NCI-H187 (cell line): Measurements from ENCODE around the gene FABP3.

Source experiments
- DNase-seq, 2 experiments: peaks; one replicate each; lab custom pipeline; 2025; lab: John Stamatoyannopoulos, UW

The FABP3 gene

DNA sequence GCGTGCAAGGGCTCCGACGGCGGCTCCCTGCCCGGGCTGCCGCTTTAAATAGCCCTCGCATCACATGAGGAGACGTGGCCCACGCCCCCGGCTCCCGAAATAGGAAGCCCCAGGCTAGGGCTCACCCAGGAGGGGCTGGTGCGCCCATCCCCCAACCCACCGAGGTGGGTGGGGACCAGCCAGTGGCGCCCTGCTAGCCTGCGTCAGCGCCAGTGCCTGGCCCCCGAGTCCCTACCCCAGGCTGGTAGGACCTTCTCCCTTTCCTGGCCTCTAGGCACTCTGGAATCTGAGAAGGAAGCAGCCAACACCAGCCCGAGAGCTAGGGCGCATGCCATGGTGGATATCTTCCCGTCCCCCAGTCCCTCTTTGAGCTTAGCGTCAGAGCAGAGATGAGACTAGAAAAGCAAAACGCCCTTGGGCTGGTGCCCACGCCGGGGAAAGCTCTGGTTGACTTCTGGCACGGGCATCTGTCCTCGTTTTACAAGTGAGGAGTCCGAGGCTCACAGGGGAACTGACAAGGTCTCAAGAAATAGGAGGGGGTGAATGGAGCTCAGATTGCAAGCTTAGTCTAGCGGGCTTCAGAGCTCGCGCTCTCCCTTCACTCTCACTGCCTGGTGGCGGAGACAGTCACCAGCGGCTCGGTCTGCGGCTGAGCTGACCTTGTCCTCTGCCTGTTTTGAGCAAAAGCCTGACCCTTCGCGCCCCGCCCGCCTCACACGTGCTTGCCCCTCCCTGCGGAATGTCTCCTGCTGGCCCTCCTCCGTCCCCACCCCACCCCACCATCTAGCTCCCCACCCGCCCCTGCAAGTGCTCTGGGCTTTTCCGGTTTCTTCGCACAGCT is at the start of gene FABP3:
FABP3 (minus strand) TSS at position 21 of the 841 bp plus-strand sequence. CDS start 62 bp downstream, outside the sequence.
- DNase-seq: no peak

DNA sequence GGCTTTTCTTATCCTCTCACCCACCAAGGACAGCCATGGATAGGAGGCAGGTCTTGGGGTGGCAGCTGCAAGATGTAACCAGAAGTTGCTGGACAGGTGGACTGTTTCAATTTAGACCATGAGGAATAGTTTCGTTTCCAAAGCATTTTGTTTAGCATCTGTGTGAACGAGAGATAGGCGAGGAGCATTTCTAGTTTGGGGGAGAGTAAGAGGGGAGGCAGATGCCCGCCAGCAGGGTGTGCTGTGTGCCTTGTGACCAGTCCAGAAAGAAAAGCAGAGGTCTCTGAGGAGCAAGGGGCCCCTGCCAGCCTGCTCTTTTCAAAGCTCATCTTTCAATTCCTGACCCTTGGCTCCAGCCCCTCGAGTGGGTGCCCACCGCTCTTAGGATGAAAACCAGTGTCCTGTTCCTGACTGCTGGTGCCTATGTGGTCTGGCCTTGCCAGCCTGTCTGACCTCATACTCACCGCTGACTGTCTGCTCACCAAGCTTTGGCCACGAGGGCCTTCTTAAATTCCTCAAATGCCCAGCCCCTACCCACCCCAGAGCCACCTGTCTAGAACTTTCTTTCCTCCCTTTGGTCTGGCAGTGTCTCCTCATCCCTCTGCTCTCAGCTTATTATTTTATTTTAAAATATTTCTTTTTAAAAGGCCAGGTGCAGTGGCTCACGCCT is 48.6 kb upstream of the FABP3 start:
- DNase-seq: no peak

- DNase-seq: no peak
These were observed 47.8 kb upstream of the FABP3 start for GRCh38 chr1:31420716-31421115.

- no peak for DNase-seq
These were observed 45.9 kb upstream of the FABP3 start for GRCh38 chr1:31418626-31419323.

GRCh38 chr1:31417148-31417547 is 44.3 kb upstream of the FABP3 start:
- DNase-seq: no peak

GRCh38 chr1:31416101-31416736 is 43.3 kb upstream of the FABP3 start:
- DNase-seq: no peak

DNA sequence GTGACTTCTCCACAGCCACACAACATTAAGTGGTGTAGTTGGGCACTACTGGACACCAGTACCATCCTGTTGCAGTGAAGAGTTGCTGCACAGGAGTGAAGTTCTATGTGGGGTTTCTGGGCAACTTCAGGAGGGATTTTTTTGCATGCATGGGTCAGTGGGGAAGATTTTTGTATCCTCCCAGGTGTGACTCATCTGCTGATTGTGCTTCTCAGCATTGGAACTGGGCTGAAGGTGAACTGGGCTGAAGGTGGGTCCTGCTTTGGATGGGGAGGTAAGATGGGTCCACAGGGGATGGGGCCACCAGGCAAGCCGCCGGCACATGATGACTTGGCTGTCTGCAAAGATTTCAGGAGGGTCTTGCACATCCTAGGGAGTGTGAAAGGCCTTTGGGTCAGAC is 42.8 kb upstream of the FABP3 start:
- DNase-seq: no peak

DNA sequence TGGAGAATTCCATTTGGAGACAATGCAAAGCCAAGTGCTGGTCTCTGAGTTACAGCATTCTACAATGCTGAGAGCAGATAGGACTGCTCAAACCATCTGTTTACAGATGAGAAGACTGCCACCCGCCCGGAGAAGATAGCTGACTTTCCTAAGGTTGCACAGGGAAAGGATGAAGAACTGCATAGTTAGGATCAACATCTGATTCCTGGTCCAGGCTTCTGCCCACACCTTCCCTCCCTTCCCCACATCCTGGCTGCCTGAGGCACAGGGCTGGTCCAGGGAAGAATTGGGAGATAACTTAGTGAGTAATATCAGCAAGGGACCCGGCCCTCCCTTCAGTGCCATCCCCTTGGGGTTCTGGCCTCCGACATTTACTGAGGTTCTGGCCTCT is 42.1 kb upstream of the FABP3 start:
- DNase-seq: no peak

- DNase-seq: no peak
These were observed 40.6 kb upstream of the FABP3 start for GRCh38 chr1:31413405-31414001.

DNA sequence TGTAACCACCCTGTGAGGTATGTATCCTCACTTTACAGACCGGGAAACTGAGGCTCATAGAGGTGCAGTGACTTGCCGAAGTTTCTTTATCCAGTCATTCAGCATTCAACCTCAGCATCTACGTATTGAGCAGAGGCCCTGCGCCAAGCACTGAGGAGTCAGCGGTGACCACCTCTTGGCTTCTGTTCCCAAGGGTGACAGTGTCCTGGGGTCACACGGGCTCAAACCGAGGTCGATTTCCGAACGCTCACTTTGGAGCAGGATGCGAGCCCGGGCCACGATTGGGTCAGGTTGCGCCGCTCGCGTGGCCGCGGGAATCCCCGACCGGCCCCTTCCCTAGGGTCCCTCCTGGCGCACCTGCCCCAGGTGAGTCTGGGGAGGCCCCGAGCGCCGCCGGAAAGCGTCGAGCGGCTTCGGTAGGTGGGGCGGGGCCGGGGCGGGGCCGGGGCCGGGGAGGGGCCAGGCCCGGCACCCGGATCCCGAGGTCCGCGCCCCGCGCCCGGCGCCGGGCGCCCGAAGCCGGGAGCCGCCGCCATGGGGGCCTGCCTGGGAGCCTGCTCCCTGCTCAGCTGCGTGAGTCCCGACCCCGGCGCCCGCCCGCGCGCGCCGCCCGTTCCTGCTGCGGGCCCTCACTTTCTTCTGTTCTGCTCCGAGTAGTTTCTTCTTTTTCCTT is 40.0 kb upstream of the FABP3 start, which contains the start of gene SERINC2:
SERINC2 (plus strand) TSS at position 482 of the 673 bp plus-strand sequence; CDS start at position 535, 53 bp downstream.
- peak in 1 of 2 experiments; percentile 50 for DNase-seq

DNA sequence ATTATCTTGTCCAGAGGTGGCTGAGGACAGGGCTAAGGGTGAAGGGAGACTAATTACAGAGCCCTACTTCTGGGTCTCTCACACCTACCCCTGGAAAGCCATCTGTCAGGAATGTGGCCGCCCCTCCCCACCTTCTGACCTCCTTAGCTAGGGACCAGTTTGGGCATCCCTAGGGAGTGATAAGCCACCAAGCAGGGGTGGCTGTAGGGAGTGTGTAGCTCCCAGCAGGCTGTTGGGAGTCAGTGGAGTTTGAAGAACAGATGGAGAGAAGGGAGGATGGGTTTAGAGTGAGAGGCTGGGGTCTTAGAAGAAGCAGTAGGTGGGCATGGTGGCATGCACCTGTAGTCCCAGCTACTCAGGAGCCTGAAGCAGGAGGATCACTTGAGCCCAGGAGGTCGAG is 39.3 kb upstream of the FABP3 start:
- DNase-seq: no peak

- no peak for DNase-seq
These were observed 38.0 kb upstream of the FABP3 start for GRCh38 chr1:31410871-31411270.

DNA sequence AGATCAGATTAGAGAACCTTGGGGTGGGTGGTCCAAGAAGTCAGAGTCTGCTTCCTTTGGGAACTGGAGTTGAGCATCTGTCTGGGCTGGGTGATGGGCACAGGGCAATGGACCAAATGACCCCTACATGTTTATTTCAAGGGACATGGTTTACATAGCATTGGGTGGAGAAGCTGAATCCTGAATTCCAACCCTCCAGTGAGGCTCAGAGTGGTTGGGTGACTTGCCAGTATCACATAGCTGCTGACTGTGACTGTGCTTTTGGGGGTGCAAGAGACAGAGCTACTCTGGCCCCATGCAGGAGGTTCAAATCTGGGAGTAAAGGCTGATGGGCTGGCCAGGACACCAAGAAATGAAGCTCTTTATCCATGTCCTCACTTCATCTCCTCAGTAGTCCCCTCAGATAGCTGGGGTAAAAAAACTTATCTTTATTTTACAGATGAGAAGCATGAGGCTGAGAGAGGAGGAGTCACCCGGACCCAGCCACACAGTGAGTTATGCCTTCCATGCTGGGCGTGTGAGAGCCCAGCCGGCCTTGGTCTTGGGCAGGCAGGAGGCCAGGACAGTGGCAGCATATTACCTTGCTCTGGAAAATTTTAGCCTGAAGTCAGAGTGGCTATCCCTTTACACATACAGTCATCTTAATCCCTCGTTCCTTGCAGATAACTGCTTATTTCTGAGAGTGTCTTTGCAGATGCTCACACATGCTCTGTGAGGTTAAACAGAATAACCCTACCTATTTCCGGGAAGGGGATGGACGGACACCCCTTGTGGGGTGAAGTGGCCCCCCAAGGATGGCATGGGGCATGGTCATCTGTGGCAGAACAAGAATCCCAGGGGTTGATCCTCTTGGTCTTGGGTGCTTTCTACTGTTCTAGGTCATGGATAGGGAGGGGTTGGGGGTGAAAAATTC is 37.3 kb upstream of the FABP3 start:
- no peak for DNase-seq

DNA sequence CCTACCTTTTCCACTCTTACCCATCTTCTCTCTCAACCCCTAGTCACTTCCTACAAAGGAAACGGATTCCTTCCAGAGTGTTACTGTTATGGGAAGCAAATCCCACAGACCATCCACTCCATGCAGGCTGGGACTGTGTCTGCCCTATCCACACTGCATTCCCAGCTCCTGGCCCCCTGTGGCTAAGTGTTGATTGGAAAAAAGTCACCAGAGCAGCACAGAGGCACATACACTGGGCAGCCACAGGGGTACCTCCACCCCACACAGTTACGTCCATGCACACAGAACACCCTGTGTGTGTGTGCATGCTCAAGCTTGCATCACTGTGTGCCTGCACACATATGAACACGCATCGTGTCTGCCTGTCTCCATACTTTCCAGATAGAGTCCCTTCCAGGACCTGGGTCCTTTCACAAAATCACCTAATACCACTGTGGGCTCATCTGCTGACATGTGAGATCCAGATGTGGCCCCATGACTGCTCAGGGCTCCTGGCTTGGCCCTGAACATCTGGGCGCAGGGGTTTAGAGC is 36.0 kb upstream of the FABP3 start:
- DNase-seq: no peak

DNA sequence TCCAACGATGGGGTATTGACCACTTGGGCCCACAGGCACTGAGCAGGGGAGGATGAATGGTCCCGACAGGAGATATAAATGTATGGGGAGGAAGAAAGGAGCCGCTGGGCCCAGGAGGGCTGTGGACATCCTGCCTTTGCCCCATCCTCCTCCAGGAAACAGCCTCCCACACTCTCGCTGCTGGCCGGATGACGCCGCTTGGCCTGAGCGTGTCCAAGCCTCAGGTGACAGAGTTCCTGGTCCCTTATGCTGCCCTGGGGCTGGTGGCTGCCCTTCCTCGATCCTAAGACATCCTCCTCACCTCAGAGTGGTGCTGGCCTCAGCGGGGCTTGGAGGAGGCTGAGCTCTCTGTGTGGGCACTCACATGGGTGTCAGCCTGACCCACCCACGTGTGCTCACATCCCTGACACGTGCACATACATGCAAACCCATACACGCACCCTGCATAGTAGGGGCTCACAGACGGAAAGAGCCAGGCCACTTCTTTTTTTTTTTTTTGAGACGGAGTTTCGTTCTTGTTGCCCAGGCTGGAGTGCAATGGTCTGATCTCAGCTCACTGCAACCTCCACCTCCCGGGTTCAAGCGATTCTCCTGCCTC is 34.3 kb upstream of the FABP3 start:
- DNase-seq: no peak

- no peak for DNase-seq
These were observed 32.8 kb upstream of the FABP3 start for GRCh38 chr1:31405578-31406245.

DNA sequence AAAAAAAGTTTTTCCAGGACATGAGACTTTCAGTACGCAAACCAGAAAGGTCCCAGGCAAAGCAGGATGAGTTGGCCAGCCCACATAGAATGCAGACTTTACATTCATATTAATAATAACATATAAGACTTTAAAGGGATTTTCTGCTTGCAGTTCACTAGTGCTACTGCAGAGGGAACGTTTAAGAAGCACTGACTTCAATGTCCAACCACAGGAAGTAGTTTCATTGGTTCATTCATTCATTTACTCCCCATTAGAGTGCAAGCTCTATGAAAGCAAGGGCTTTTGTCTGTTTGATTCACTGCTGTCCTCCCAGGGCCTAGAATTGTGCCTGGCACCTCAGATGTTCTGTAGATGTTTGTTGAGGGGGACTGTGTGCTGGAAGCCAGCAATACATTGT is 28.4 kb upstream of the FABP3 start:
- DNase-seq: no peak

GRCh38 chr1:31400393-31400792 is 27.5 kb upstream of the FABP3 start:
- DNase-seq: no peak

- no peak for DNase-seq
These were observed 27.1 kb upstream of the FABP3 start for GRCh38 chr1:31399976-31400375.
